Measurements from ENCODE around the gene HK3.

Gene HK3

DNA sequence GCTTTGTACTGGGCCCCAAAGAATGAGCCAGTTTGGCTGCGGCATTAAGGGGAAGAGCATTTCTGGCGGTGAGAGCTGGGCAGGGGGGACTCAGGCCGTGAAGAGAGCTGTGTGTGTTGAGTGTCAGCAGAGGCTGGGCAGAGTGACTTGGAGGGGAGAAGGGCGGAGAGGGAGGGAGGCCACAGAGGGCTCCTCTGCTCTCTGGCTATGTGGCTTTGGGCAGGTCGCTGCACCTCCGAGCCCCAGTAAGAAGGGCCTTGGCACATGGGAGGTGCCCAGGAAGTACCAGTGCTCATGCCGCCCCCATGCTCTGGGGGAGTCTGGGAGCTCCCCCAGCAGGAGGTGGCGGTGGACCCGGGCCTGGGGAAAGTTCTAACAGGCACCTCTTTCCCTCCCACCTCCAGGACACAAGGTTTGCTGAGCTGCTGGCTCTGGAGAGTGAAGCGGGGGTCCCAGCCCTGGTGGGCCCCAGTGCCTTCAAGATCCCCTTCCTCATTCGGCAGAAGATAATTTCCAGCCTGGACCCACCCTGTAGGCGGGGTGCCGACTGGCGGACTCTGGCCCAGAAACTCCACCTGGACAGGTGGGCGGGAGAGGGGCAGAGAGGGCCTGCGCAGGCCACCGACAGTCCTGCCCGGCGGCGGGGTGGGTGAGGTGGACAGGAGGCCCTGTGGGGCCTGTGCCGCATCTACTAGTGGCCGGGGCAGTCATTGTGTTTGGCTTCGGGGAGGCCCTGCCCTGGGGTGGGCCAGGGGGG lies 20.1 kb downstream of the HK3 start:
- TF ChIP-seq, protein P1, sequence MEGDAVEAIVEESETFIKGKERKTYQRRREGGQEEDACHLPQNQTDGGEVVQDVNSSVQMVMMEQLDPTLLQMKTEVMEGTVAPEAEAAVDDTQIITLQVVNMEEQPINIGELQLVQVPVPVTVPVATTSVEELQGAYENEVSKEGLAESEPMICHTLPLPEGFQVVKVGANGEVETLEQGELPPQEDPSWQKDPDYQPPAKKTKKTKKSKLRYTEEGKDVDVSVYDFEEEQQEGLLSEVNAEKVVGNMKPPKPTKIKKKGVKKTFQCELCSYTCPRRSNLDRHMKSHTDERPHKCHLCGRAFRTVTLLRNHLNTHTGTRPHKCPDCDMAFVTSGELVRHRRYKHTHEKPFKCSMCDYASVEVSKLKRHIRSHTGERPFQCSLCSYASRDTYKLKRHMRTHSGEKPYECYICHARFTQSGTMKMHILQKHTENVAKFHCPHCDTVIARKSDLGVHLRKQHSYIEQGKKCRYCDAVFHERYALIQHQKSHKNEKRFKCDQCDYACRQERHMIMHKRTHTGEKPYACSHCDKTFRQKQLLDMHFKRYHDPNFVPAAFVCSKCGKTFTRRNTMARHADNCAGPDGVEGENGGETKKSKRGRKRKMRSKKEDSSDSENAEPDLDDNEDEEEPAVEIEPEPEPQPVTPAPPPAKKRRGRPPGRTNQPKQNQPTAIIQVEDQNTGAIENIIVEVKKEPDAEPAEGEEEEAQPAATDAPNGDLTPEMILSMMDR (IDR thresholded peaks at IDR 0.05; ENCODE audit: insufficient read depth, low read depth, low read length, missing control alignments) = no peak
- no peak overlapping the region for H3K4me3 ChIP-seq (ENCODE audit: low read depth, low read length)
- no peak for DNase-seq (ENCODE audit: low read depth)

GRCh38 chr5:176878463-176878862 lies 20.7 kb downstream of the HK3 start:
- H3K4me3 ChIP-seq (ENCODE audit: low read depth, low read length) = no peak overlapping the region
- TF ChIP-seq, protein P1 (IDR thresholded peaks at IDR 0.05; ENCODE audit: insufficient read depth, low read depth, low read length, missing control alignments) = no peak
- DNase-seq (ENCODE audit: low read depth) = no peak

DNA sequence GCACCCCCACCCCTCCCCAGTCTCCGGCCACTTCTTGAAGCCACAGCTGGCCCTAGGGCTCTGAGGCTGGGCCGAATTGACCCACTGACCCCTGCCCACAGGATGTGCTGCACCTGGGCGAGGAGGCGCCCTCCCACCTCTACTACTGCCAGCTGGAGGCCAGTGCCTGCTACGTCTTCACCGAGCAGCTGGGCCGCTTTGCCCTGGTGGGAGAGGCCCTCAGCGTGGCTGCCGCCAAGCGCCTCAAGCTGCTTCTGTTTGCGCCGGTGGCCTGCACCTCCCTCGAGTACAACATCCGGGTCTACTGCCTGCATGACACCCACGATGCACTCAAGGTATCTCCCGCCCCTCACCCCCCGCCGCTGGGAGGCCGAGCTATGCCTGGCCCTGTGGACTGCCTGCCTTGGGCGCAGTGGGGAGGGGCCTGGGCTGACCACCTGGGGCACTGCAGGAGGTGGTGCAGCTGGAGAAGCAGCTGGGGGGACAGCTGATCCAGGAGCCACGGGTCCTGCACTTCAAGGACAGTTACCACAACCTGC lies 21.3 kb downstream of the HK3 start:
- DNase-seq (ENCODE audit: low read depth) = no peak
- TF ChIP-seq, protein P1 (IDR thresholded peaks at IDR 0.05; ENCODE audit: insufficient read depth, low read depth, low read length, missing control alignments) = no peak
- H3K4me3 ChIP-seq (ENCODE audit: low read depth, low read length) = no peak overlapping the region

GRCh38 chr5:176876506-176877431 lies 22.4 kb downstream of the HK3 start:
- no peak for DNase-seq (ENCODE audit: low read depth)
- TF ChIP-seq, protein P1 (IDR thresholded peaks at IDR 0.05; ENCODE audit: insufficient read depth, low read depth, low read length, missing control alignments) = no peak
- no peak overlapping the region for H3K4me3 ChIP-seq (ENCODE audit: low read depth, low read length)

DNA sequence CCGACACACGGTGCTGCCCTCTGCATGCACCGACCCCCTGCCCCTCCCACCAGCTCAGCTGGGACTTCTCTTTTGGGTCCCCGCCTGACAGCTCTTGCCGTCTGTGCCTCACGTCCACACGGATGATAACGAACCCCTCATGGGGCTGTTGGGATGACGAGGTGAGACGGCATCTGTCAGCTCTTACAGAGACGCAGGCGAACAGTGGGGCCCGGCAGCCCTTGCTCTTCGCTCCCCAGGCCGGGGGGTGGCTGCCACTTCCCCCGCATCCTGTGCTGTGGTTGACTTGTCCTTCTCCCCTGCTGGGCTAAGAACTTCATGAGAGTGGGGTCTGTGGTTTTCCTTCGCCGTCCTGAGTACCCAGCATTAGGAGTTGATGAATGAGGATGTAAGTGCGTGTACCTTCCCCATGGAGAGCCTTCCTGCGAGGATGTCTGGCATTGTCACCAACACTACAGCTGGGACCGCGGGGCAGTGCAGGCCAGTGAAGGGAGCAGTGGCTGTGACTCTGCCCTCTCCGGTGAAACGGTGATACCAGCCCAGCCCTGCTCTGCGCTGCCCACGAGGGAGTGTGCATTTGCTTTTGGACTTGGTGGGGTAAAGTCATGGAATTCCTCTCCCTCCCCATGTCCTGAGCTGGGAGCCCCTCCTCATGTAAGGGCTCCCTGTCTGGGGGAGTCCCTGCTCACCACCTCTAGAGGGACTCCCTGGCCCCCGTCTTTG lies 23.2 kb downstream of the HK3 start:
- H3K4me3 ChIP-seq (ENCODE audit: low read depth, low read length) = no peak overlapping the region
- TF ChIP-seq, protein P1 (IDR thresholded peaks at IDR 0.05; ENCODE audit: insufficient read depth, low read depth, low read length, missing control alignments) = no peak
- DNase-seq (ENCODE audit: low read depth) = no peak

- no peak for DNase-seq (ENCODE audit: low read depth)
- TF ChIP-seq, protein P1 (IDR thresholded peaks at IDR 0.05; ENCODE audit: insufficient read depth, low read depth, low read length, missing control alignments) = no peak
- no peak overlapping the region for H3K4me3 ChIP-seq (ENCODE audit: low read depth, low read length)
Measured at GRCh38 chr5:176875014-176875550, 24.1 kb downstream of the HK3 start.
